Tibial nerve (tissue), 4 donors: ENCODE results near the gene TMPRSS6.

Experiments used
- CTCF ChIP-seq, 5 experiments: fragments of 200-600 bp in 3 of 5; fragments of 450-650 bp in 2 of 5; sonication (generic) in 3 of 5; IDR thresholded peaks; one replicate each; pipeline ENCODE4 v1.5.1; 2016 to 2019; ENCODE audit warnings: antibody characterized with exemption in 5 of 5, mild to moderate bottlenecking in 3 of 5, moderate library complexity in 2 of 5
- EP300 ChIP-seq, 2 donors: sonication (generic); formaldehyde crosslinking; IDR thresholded peaks; one replicate each; pipeline ENCODE4 v1.6.1; 2017; ENCODE audit warnings: antibody characterized with exemption in 2 of 2, mild to moderate bottlenecking in 1 of 2

DNA sequence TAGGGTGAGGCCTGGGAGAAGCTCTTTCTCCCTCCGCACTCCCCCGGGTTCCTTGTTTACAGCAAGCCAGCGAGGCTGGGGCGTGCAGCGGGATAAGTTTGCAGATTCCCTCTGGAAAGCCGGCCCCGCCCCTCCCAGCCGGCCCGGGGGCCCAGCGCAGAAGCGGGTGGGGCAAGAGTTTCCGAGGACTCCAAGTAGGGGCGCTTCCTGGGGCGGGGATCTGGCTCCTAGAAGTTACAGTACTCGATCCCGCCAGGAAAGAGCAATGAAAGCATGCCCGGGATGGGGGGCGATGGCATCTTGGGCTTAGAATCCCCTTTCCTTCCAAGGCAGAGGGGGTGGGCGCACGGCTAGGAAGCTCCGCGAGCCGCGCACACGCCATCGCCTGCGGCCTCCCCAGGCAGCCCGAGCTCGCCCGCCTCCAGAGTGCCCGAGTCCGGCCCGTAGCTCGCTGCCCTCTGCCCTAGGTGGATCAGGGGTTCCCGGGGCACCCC, 90.7 kb downstream of the TMPRSS6 start:
- TF ChIP-seq CTCF (IDR thresholded peaks at IDR 0.05) (no peak), EP300 (IDR thresholded peaks at IDR 0.05) (peak in 1 of 2 donors; percentile 12)
